Left lung (tissue), 10 donors: ENCODE results near the gene RAB31. TPM values are rescaled to one million over a fixed set of nuclear protein-coding genes. Genes with fewer than 3 reads are reported as not detected.

Experiments used
- ATAC-seq: fragments of 200-7000 bp; cut with Tn5 transposase; one replicate; pipeline ENCODE4 v1.9.1; 2020; ENCODE audit warnings: moderate library complexity
- DNase-seq, 4 donors: peaks; one replicate each; pipeline ENCODE4 v3.0.0-alpha.2; 2013 to 2020
- H3K27ac ChIP-seq, 2 donors: fragments of 200-600 bp; sonication (generic) in 1 of 2; one replicate each; pipeline versions ENCODE4 v1.5.0 to v1.8.0; 2020 to 2021
- H3K27me3 ChIP-seq, 2 donors: fragments of 200-600 bp; sonication (generic) in 1 of 2; one replicate each; pipeline versions ENCODE4 v1.5.0 to v1.8.0; 2020 to 2021
- H3K36me3 ChIP-seq, 2 donors: fragments of 200-600 bp; sonication (generic) in 1 of 2; one replicate each; pipeline versions ENCODE4 v1.5.0 to v1.8.0; 2020 to 2021
- H3K4me1 ChIP-seq, 2 donors: fragments of 200-600 bp; one replicate each; pipeline ENCODE4 v1.8.0; 2021
- H3K4me3 ChIP-seq, 2 donors: fragments of 200-600 bp; sonication (generic) in 1 of 2; one replicate each; pipeline versions ENCODE4 v1.5.0 to v1.8.0; 2020 to 2021; ENCODE audit warnings: mild to moderate bottlenecking in 1 of 2
- H3K9me3 ChIP-seq, 2 donors: fragments of 200-600 bp; sonication (generic) in 1 of 2; one replicate each; pipeline versions ENCODE4 v1.5.0 to v1.8.0; 2020 to 2021
- intact Hi-C, 2 donors: fragments of 100-400 bp; cut with DNase I; formaldehyde crosslinking; loops; one replicate each; pipeline versions ENCODE4 v1.11.2 to v1.14.2; 2022
- polyA plus RNA-seq, 6 donors: library from polyadenylated mRNA; unstranded; fragments of 120-200 nt; gene quantifications; one replicate each; pipeline ENCODE4 v1.2.1, GENCODE V29; 2013; ENCODE audit not compliant: insufficient read length in 6 of 6
- total RNA-seq, 2 donors: library from RNA; stranded (reverse); fragmentation: NEBNext Ultra II Directional; extraction: Animal tissue kit (Norgen Biotek cat#: 25700); gene quantifications; one replicate each; pipeline ENCODE4 v1.2.1, GENCODE V29; 2021
- TF ChIP-seq, protein P1 (sequence below), 2 donors: fragments of 200-600 bp; sonication (generic) in 1 of 2; IDR thresholded peaks; one replicate each; pipeline versions ENCODE4 v1.5.0 to v1.8.0; 2021; ENCODE audit warnings: antibody characterized with exemption in 2 of 2
- donor health status: DM: no; HTN: yes; CAD: no.
- donor health status: DM: no; HTN: no; CAD: no.

RAB31 gene
- total and polyA plus RNA-seq, 8 donors, result 30.3 to 135 (median 37.3) TPM

DNA sequence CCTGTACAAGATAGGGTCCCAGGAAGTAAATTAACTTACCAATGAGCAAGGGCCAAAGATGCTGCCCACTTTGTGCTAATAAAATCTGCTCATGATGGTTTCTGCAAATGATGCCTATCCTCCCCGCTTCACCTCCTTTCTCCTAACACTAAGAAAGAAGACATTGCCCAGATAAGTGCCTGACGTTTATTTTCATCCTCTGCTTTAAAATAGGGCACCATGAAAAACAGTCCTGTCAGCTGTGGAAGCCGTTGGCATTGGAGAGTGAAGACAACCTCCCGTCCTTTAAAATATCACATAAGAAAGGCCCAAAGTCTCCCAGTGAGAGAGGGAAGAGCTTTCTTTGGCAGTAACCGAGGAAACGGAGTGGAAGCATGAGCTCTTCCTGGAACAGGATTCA lies 176.0 kb downstream of the RAB31 start:
- Histone ChIP-seq H3K27ac (no peak overlapping the region), H3K9me3 (no peaks in the 10 kb centered on the region), H3K4me1 (no peaks in the 10 kb centered on the region), H3K27me3 (no peaks in the 10 kb centered on the region), H3K4me3 (no peak overlapping the region), H3K36me3 (no peaks in the 10 kb centered on the region)
- ATAC-seq (no peak), DNase-seq (no peak)
- intact Hi-C loops, result no loop called here
- TF ChIP-seq, protein P1, sequence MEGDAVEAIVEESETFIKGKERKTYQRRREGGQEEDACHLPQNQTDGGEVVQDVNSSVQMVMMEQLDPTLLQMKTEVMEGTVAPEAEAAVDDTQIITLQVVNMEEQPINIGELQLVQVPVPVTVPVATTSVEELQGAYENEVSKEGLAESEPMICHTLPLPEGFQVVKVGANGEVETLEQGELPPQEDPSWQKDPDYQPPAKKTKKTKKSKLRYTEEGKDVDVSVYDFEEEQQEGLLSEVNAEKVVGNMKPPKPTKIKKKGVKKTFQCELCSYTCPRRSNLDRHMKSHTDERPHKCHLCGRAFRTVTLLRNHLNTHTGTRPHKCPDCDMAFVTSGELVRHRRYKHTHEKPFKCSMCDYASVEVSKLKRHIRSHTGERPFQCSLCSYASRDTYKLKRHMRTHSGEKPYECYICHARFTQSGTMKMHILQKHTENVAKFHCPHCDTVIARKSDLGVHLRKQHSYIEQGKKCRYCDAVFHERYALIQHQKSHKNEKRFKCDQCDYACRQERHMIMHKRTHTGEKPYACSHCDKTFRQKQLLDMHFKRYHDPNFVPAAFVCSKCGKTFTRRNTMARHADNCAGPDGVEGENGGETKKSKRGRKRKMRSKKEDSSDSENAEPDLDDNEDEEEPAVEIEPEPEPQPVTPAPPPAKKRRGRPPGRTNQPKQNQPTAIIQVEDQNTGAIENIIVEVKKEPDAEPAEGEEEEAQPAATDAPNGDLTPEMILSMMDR (IDR thresholded peaks at IDR 0.05), result no peak

GRCh38 chr18:9884532-9885140 lies 176.5 kb downstream of the RAB31 start:
- Histone ChIP-seq H3K36me3 (no peaks in the 10 kb centered on the region), H3K27me3 (no peaks in the 10 kb centered on the region), H3K9me3 (no peaks in the 10 kb centered on the region), H3K27ac (no peak overlapping the region), H3K4me1 (no peaks in the 10 kb centered on the region), H3K4me3 (no peak overlapping the region)
- intact Hi-C loops, result no loop called here
- TF ChIP-seq, protein P1 (IDR thresholded peaks at IDR 0.05), result no peak
- no peak for ATAC-seq
- no peak for DNase-seq

GRCh38 chr18:9885170-9886004 lies 177.3 kb downstream of the RAB31 start, which contains the start of gene TXNDC2:
TSS of gene TXNDC2 (plus strand) at chr18:9885973. CDS start at chr18:9886681, 708 bp downstream.
- H3K4me3 ChIP-seq, result no peak within 1 kb of the TSS
- H3K27me3 ChIP-seq, result no peaks in the 10 kb centered on the region
- intact Hi-C loops, result no loop called here
- ATAC-seq (no peak), DNase-seq (no peak)
- TF ChIP-seq, protein P1 (IDR thresholded peaks at IDR 0.05), result no peak
- no peaks in the 10 kb centered on the region for H3K36me3 ChIP-seq
- no peak within 1 kb of the TSS for H3K27ac ChIP-seq
- no peaks in the 10 kb centered on the region for H3K4me1 ChIP-seq
- H3K9me3 ChIP-seq, result no peaks in the 10 kb centered on the region

DNA sequence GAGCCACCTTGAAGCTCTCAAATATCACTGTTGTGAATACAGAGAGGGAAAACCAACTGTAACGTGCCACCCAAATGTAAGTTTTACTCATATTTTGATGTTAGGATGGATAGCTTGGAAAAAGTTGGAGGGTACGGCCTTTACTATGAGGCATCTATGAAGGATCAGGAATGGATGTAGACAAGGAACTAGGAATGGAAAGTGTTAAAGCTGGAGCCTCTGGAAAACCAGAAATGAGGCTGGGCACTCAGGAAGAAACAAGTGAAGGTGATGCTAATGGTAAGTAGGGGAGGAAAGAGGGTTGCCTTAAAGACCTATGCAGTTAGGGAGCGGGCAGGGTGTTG lies 177.9 kb downstream of the RAB31 start:
- TF ChIP-seq, protein P1 (IDR thresholded peaks at IDR 0.05), result no peak
- DNase-seq (no peak), ATAC-seq (no peak)
- H3K4me3 ChIP-seq, result no peak overlapping the region
- intact Hi-C loops, result no loop called here
- H3K4me1 ChIP-seq, result no peaks in the 10 kb centered on the region
- H3K9me3 ChIP-seq, result no peaks in the 10 kb centered on the region
- no peaks in the 10 kb centered on the region for H3K27me3 ChIP-seq
- no peak overlapping the region for H3K27ac ChIP-seq
- no peaks in the 10 kb centered on the region for H3K36me3 ChIP-seq

DNA sequence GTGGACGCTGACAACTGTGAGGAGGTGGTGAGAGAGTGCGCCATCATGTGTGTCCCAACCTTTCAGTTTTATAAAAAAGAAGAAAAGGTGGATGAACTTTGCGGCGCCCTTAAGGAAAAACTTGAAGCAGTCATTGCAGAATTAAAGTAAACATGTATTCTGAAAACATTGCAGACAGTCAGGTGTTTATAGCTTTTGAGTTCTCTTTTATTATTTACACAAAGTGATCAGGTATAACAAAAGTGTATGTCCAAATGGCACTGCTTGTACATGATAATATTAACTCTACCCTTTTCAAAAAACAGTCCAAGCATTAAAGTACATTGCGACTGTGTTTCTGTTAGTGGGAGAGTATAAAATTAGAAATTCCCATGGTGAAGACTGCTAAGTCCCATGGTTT lies 179.9 kb downstream of the RAB31 start:
- ATAC-seq (no peak), DNase-seq (no peak)
- TF ChIP-seq, protein P1 (IDR thresholded peaks at IDR 0.05), result no peak
- no peaks in the 10 kb centered on the region for H3K4me1 ChIP-seq
- no peaks in the 10 kb centered on the region for H3K36me3 ChIP-seq
- no peaks in the 10 kb centered on the region for H3K27me3 ChIP-seq
- no peaks in the 10 kb centered on the region for H3K9me3 ChIP-seq
- H3K4me3 ChIP-seq, result no peak overlapping the region
- intact Hi-C loops, result no loop called here
- H3K27ac ChIP-seq, result no peak overlapping the region
